NCI-H2196 (cell line): ENCODE measurements around the gene ZNF814.
A peak's percentile ranks its signal among the peaks of the same experiment; 100 is the strongest.
"Not testable (repeated sequence)": the region's sequence is repeated elsewhere in the genome, so short reads cannot be mapped to it uniquely, and the experiment has no call there.

Source experiments
- DNase-seq: peaks from one replicate; lab custom pipeline; 2025; ENCODE audit not compliant: unreplicated experiment; lab: John Stamatoyannopoulos, UW

Gene ZNF814

GRCh38 chr19:57819475-57820148, 69.2 kb downstream of the ZNF814 start:
- DNase-seq, result peak; percentile 93

GRCh38 chr19:57818378-57818777, 70.5 kb downstream of the ZNF814 start:
- no peak for DNase-seq

GRCh38 chr19:57817976-57818375, 70.9 kb downstream of the ZNF814 start:
- DNase-seq, result no peak

GRCh38 chr19:57816652-57817051, 72.2 kb downstream of the ZNF814 start:
- DNase-seq, result no peak

GRCh38 chr19:57815247-57816075, 73.4 kb downstream of the ZNF814 start:
- no peak for DNase-seq

GRCh38 chr19:57814505-57815246, 74.2 kb downstream of the ZNF814 start, which contains the start of gene ZNF552:
Gene ZNF552, minus strand, starts transcription at chr19:57814913. Its CDS starts 170 bp downstream, at chr19:57814743.
- peak; percentile 97 for DNase-seq

- no peak for DNase-seq
These were observed 74.8 kb downstream of the ZNF814 start for GRCh38 chr19:57813919-57814504.

GRCh38 chr19:57812975-57813820, 75.6 kb downstream of the ZNF814 start:
- DNase-seq, result not testable (repeated sequence)

GRCh38 chr19:57812226-57812625, 76.6 kb downstream of the ZNF814 start:
- no peak for DNase-seq

- not testable (repeated sequence) for DNase-seq
These were observed 78.2 kb downstream of the ZNF814 start for GRCh38 chr19:57810410-57811295.

GRCh38 chr19:57807541-57807940, 81.3 kb downstream of the ZNF814 start:
- no peak for DNase-seq

GRCh38 chr19:57803594-57804325, 85.1 kb downstream of the ZNF814 start:
- no peak for DNase-seq

- DNase-seq, result no peak
These were observed 85.6 kb downstream of the ZNF814 start for GRCh38 chr19:57803265-57803593.

- no peak for DNase-seq
These were observed 86.6 kb downstream of the ZNF814 start for GRCh38 chr19:57802269-57802668.

- no peak for DNase-seq
These were observed 88.1 kb downstream of the ZNF814 start for GRCh38 chr19:57800696-57801095.
